AG09319 (cell line): Measurements from ENCODE around the gene EPHA5.

Source experiments
- DNase-seq: peaks from one replicate; pipeline ENCODE4 v3.0.0-alpha.2; 2010; ENCODE audit warnings: low read depth; ENCODE audit errors: extremely low read depth
- TF ChIP-seq, protein P1 (sequence below): IDR thresholded peaks from 2 replicates; pipeline ENCODE4 v1.5.1; 2011; ENCODE audit warnings: low read depth, mild to moderate bottlenecking, inconsistent platforms, low read length, moderate library complexity

The EPHA5 gene

DNA sequence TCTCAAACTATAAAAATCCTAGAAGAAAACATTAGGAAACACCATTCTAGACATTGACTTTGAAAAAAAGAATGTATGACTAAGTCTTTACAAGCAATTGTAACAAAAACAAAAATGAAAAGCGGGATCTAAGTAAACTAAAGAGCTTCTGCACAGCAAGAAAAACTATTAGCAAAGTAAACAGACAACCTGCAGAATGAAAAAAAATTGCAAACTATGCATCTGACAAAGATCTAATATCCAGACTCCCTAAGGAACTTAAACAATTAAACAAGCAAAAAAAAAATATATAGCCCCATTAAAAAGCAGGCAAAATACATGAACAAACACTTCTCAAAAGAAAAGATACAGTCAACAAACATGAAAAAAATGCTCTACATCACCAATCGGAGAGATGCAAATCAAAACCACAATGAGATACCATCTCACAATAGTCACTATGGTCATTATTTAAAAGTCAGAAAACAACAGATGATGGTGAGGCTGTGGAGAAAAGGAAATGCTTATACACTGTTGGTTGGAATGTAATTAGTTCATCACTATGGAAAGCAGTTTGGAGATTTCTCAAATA lies 168.1 kb downstream of the EPHA5 start:
- TF ChIP-seq, protein P1, sequence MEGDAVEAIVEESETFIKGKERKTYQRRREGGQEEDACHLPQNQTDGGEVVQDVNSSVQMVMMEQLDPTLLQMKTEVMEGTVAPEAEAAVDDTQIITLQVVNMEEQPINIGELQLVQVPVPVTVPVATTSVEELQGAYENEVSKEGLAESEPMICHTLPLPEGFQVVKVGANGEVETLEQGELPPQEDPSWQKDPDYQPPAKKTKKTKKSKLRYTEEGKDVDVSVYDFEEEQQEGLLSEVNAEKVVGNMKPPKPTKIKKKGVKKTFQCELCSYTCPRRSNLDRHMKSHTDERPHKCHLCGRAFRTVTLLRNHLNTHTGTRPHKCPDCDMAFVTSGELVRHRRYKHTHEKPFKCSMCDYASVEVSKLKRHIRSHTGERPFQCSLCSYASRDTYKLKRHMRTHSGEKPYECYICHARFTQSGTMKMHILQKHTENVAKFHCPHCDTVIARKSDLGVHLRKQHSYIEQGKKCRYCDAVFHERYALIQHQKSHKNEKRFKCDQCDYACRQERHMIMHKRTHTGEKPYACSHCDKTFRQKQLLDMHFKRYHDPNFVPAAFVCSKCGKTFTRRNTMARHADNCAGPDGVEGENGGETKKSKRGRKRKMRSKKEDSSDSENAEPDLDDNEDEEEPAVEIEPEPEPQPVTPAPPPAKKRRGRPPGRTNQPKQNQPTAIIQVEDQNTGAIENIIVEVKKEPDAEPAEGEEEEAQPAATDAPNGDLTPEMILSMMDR: no peak
- DNase-seq: no peak

DNA sequence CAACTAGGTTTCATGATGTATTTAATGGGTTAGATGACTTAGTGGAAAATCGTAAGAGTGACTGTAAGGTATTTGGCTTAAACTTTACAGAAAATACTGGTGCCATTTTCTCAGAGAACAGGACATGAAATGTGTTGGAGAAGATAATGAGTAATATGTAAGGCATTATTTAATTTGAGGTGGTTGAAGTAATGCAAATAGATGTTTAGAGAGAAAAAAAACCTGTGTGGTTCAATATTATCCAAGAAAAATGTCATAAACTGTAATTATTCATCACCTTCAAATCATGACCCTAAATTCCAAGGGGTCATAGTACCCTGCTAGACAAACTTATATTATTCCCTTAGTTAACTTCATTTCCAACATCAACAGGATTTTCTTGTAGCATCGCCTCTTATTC lies 171.7 kb downstream of the EPHA5 start:
- no peak for DNase-seq
- TF ChIP-seq, protein P1: no peak

DNA sequence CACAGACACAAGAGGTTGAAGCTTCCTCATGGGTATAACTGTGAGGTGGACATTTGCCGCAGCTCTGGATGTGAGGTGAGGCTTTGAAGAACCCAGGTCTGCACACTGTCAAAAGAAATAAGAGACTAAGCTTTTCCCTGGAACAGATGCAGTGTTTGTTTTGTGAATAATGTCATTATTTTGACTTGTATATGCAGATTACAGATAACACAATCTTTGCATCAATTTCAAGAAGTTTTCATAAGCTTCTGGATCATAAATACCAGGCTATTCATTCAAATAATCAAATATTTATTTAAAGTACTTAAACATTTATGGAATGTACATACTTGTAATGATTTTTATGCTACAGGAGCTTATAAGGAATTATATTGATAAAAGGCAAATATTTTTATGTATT lies 174.8 kb downstream of the EPHA5 start:
- no peak for DNase-seq
- TF ChIP-seq, protein P1: no peak

DNA sequence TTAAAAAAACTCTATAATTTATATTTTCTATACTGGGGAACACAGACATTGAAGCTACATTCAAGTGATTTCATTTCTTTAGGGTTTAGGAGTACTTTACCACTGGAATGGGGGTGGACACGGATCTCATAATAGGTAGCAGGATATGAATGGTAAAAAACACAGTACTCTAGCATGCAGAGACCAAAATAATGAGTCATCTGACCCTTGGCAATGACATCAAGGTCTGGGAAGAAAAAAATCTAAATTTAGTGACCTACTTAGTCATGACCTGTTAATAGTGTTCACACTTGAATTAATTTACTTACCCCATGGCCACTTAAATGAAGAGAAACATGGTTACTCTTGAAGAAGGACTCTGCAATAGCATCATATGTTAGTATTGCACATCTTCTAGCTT lies 187.9 kb downstream of the EPHA5 start:
- TF ChIP-seq, protein P1: no peak
- no peak for DNase-seq

DNA sequence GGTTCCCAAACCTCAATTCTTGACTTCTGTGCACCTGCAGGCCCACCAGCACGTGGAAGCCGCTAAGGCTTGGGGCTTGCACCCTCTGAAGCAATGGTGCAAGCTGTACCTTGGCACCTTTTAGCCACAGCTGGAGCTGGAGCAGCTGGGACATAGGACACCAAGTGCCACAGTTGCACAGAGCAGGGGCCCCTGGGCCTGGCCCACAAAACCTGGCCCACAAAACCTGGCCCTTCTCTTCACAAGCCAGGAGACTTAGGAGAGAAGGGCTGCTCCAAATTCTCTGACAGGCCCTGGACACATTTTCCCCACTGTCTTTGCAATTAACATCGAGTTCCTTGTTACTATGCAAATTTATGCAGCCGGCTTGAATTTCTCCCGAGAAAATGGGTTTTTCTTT lies 197.8 kb downstream of the EPHA5 start:
- no peak for DNase-seq
- TF ChIP-seq, protein P1: no peak

DNA sequence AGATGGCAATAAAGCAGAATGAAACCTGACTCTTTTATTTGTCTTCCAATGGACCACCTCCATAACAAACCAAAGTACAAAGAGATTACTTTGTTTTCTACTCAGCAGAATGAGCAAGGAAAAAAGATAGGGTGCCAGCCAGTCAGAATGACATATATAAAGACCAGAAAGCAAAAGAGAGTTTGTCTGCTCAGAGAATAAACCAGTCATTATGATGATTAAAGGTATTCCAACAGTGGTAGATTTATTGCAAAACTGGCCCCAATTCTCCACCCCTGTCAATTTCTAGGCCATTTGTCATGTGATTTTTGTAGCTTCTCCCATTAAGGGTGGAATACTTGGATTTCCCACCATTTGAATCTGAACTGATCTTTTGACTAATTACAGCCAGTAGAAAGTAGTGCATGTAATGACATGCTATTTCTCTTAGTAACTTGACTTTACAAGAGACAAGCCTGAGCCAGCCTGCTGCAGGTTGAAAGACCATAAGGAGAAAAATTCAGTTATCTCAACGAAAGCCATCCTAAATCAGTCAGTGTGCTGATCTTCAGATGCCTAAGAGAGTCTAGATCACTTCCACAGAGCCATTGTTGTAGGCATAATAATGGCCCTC lies 203.1 kb downstream of the EPHA5 start:
- DNase-seq: no peak
- TF ChIP-seq, protein P1: no peak

DNA sequence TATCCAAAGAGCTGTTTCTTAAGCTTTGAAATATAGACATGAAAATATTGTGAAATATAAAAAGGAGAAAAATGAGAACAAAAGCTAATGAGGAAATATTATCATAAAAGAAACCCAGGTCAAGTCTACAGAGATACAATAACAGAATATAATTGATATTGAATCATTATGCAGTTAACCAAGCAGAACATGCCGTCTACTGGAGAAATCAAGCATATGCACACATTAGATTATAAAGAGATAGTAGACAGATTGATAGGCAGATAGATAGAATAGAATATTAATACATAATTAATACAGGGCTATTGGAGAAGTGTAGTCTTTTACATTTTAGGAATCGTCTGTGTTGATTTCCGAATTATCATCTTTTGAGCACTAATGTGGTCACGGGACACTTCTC lies 208.5 kb downstream of the EPHA5 start:
- no peak for DNase-seq
- TF ChIP-seq, protein P1: no peak
